Gastrocnemius medialis (tissue), 4 donors: ENCODE data around the gene MYO6. TPM values are rescaled to one million over a fixed set of nuclear protein-coding genes. Genes with fewer than 3 reads are reported as not detected.

Source experiments
- ATAC-seq, 2 donors: fragments of 150-250 bp; one replicate each; pipeline ENCODE4 v1.9.1; 2016
- DNase-seq, 2 donors: peaks; one replicate each; pipeline ENCODE4 v3.0.0-alpha.2; 2019
- H3K27ac ChIP-seq, 4 donors: fragments of 200-600 bp; sonication (generic); 1 replicate in 1 of 4; 2 replicates in 3 of 4; pipeline ENCODE4 v1.5.1; 2016 to 2018; ENCODE audit warnings: mild to moderate bottlenecking in 2 of 4, moderate library complexity in 1 of 4
- H3K27me3 ChIP-seq, 3 donors: fragments of 200-600 bp; sonication (generic) in 2 of 3; 1 replicate in 1 of 3; 2 replicates in 2 of 3; pipeline versions ENCODE4 v1.5.1 to v1.6.0; 2016 to 2019; ENCODE audit warnings: mild to moderate bottlenecking in 1 of 3, moderate library complexity in 1 of 3
- H3K36me3 ChIP-seq, 2 donors: fragments of 200-600 bp; sonication (generic) in 1 of 2; one replicate each; pipeline ENCODE4 v1.5.1; 2017 to 2018
- H3K4me1 ChIP-seq, 2 donors: fragments of 200-600 bp; sonication (generic) in 1 of 2; one replicate each; pipeline ENCODE4 v1.5.1; 2016 to 2017; ENCODE audit warnings: mild to moderate bottlenecking in 2 of 2
- H3K4me3 ChIP-seq, 4 donors: fragments of 200-600 bp; sonication (generic) in 3 of 4; 1 replicate in 1 of 4; 2 replicates in 3 of 4; pipeline ENCODE4 v1.5.1; 2016 to 2019; ENCODE audit warnings: mild to moderate bottlenecking in 2 of 4
- H3K9me3 ChIP-seq, 3 donors: fragments of 200-600 bp; sonication (generic) in 2 of 3; 1 replicate in 1 of 3; 2 replicates in 2 of 3; pipeline ENCODE4 v1.5.1; 2016 to 2019
- CTCF ChIP-seq, 5 experiments: fragments of 450-650 bp in 3 of 5; fragments of 200-600 bp in 2 of 5; sonication (generic) in 2 of 5; IDR thresholded peaks in 4 of 5; conservative IDR thresholded peaks in 1 of 5; 1 replicate in 4 of 5; 2 replicates in 1 of 5; pipeline ENCODE4 v1.5.1; 2016 to 2019; ENCODE audit warnings: antibody characterized with exemption in 5 of 5, mild to moderate bottlenecking in 3 of 5, moderate library complexity in 3 of 5
- POLR2A ChIP-seq, 2 donors: fragments of 450-650 bp; IDR thresholded peaks; one replicate each; pipeline ENCODE4 v1.6.1; 2017; ENCODE audit warnings: antibody characterized with exemption in 2 of 2, mild to moderate bottlenecking in 2 of 2, moderate library complexity in 2 of 2
- in situ Hi-C, 4 donors: fragments of 200-750 bp; cut with MboI; loops; one replicate each; pipeline versions ENCODE4 v1.15.0 to v1.8.0; 2017; ENCODE audit warnings: low sequenced_read_pairs in 4 of 4
- intact Hi-C: fragments of 100-400 bp; cut with DNase I; formaldehyde crosslinking; loops from one replicate; pipeline ENCODE4 v1.15.1; 2023; ENCODE audit warnings: low total_unique reads
- total RNA-seq, 4 donors: library from RNA; depleted of rRNA; stranded (reverse); fragments of >200 nt; gene quantifications; one replicate each; pipeline versions ENCODE4 v1.1.0 to v1.2.3, GENCODE V29; 2016

The MYO6 gene
- total RNA-seq, 4 donors from 2014 or later = 1.6 to 7.9 (median 4.2) TPM

GRCh38 chr6:75760320-75760719 is 11.3 kb downstream of the MYO6 start:
- DNase-seq (no peak), ATAC-seq (no peak)
- Histone ChIP-seq H3K9me3 (no peaks in the 10 kb centered on the region), H3K36me3 (no peaks in the 10 kb centered on the region), H3K27ac (no peak overlapping the region), H3K27me3 (no peaks in the 10 kb centered on the region), H3K4me3 (no peak overlapping the region), H3K4me1 (no peaks in the 10 kb centered on the region)
- TF ChIP-seq POLR2A (IDR thresholded peaks at IDR 0.05) (no peak), CTCF (IDR thresholded peaks at IDR 0.05 in 4 of 5, conservative IDR thresholded peaks at IDR 0.05 in 1 of 5) (no peak)
- in situ Hi-C loops (no loop called here), intact Hi-C loops (no loop called here)

GRCh38 chr6:75761489-75761888 is 12.4 kb downstream of the MYO6 start:
- Histone ChIP-seq H3K4me1 (no peaks in the 10 kb centered on the region), H3K36me3 (no peaks in the 10 kb centered on the region), H3K9me3 (no peaks in the 10 kb centered on the region), H3K4me3 (no peak overlapping the region), H3K27me3 (no peaks in the 10 kb centered on the region), H3K27ac (no peak overlapping the region)
- intact Hi-C loops (no loop called here), in situ Hi-C loops (no loop called here)
- DNase-seq (no peak), ATAC-seq (no peak)
- TF ChIP-seq CTCF (IDR thresholded peaks at IDR 0.05 in 4 of 5, conservative IDR thresholded peaks at IDR 0.05 in 1 of 5) (no peak), POLR2A (IDR thresholded peaks at IDR 0.05) (no peak)

- intact Hi-C loops (no loop called here), in situ Hi-C loops (no loop called here)
- no peaks in the 10 kb centered on the region for H3K36me3 ChIP-seq
- DNase-seq (no peak), ATAC-seq (no peak)
- H3K4me1 ChIP-seq = no peaks in the 10 kb centered on the region
- no peaks in the 10 kb centered on the region for H3K9me3 ChIP-seq
- H3K4me3 ChIP-seq = no peak overlapping the region
- no peaks in the 10 kb centered on the region for H3K27me3 ChIP-seq
- TF ChIP-seq CTCF (IDR thresholded peaks at IDR 0.05 in 4 of 5, conservative IDR thresholded peaks at IDR 0.05 in 1 of 5) (no peak), POLR2A (IDR thresholded peaks at IDR 0.05) (no peak)
- H3K27ac ChIP-seq = no peak overlapping the region
Observed at GRCh38 chr6:75762063-75762462, 13.0 kb downstream of the MYO6 start.

GRCh38 chr6:75766387-75766786 is 17.3 kb downstream of the MYO6 start:
- no peaks in the 10 kb centered on the region for H3K9me3 ChIP-seq
- no peak for DNase-seq
- no peaks in the 10 kb centered on the region for H3K4me1 ChIP-seq
- H3K36me3 ChIP-seq = no peaks in the 10 kb centered on the region
- no peak overlapping the region for H3K4me3 ChIP-seq
- TF ChIP-seq CTCF (IDR thresholded peaks at IDR 0.05 in 4 of 5, conservative IDR thresholded peaks at IDR 0.05 in 1 of 5) (no peak), POLR2A (IDR thresholded peaks at IDR 0.05) (no peak)
- no peak overlapping the region for H3K27ac ChIP-seq
- intact Hi-C loops = no loop called here
- in situ Hi-C loops = no loop called here
- no peak for ATAC-seq
- H3K27me3 ChIP-seq = no peaks in the 10 kb centered on the region

GRCh38 chr6:75770844-75771243 is 21.8 kb downstream of the MYO6 start:
- H3K27me3 ChIP-seq = no peaks in the 10 kb centered on the region
- DNase-seq = no peak
- no peak overlapping the region for H3K4me3 ChIP-seq
- no peak for TF ChIP-seq CTCF (IDR thresholded peaks at IDR 0.05 in 4 of 5, conservative IDR thresholded peaks at IDR 0.05 in 1 of 5)
- TF ChIP-seq POLR2A (IDR thresholded peaks at IDR 0.05) = no peak
- H3K9me3 ChIP-seq = no peaks in the 10 kb centered on the region
- intact Hi-C loops = no loop called here
- in situ Hi-C loops = no loop called here
- no peak for ATAC-seq
- H3K36me3 ChIP-seq = no peaks in the 10 kb centered on the region
- no peak overlapping the region for H3K27ac ChIP-seq
- H3K4me1 ChIP-seq = peaks cover 6 to 10% of the 10 kb centered on the region in 2 donors
